RPMI7951 (cell line): ENCODE data around the gene ST3GAL6. TPM values are rescaled to one million over a fixed set of nuclear protein-coding genes. Genes with fewer than 3 reads are reported as not detected.
"Not testable (repeated sequence)": the region's sequence is repeated elsewhere in the genome, so short reads cannot be mapped to it uniquely, and the experiment has no call there.

Experiments used
- DNase-seq: peaks from one replicate; pipeline ENCODE4 v3.0.0-alpha.2; 2012; ENCODE audit warnings: low read depth
- total RNA-seq: library from RNA; depleted of rRNA; stranded (reverse); fragments of >200 nt; shearing (Covaris generic); gene quantifications from 2 replicates; pipeline ENCODE4 v1.2.3, GENCODE V29; 2014

The ST3GAL6 gene
- total RNA-seq, 1 experiment from 2014 or later = 10.5 TPM

DNA sequence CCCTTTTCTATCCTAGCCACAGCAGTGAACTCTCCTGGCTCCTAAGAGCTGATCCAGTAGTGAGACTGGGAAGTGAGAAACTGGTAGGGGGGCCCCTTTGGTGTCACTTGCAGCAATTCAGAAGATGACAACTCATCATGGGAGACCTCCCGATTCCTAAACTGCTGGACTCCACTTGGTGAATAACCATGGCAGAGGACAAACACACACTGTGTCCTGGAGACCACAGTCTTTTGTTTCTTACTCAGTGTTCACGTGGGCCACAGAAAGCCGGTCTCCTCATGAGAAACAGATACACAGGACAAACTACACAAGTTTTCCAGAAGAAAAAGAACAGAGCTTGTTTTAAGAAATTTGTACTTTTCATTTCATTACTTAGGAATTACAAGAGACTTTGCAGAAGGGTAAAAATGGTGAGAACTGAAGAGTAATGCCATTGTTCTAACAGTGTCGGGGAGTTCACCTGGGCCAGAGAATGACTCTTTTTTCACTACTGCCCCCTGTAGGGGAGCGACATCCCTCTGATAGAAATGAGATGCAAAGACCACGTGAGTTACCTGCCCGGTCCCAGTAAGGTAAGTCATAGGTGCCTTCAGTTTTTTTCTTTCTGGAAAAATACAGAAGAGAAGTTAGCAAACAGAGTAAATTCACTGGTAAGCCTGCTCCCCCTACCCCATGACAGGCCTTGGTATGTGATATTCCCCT lies 38.1 kb downstream of the ST3GAL6 start:
- no peak for DNase-seq

GRCh38 chr3:98805571-98805970 lies 42.4 kb downstream of the ST3GAL6 start:
- DNase-seq = no peak

DNA sequence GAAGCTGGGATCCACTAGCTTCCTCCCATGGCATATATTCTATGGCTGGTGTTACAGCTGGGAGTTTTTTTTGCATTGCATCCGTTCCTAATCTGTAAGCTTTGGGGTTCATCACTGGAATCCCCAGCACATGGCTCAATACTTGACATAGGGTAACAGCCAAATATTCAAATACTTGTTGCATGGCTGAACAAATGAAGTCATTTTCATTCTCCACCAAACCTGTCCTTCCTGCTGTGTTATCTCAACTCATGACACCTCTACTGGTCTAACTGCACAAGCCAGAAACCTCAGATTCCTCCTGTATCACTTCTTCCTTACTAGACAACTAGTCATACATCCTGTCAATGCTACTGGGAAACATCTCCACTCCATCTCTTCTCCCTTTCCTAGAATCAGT lies 43.4 kb downstream of the ST3GAL6 start:
- no peak for DNase-seq

DNA sequence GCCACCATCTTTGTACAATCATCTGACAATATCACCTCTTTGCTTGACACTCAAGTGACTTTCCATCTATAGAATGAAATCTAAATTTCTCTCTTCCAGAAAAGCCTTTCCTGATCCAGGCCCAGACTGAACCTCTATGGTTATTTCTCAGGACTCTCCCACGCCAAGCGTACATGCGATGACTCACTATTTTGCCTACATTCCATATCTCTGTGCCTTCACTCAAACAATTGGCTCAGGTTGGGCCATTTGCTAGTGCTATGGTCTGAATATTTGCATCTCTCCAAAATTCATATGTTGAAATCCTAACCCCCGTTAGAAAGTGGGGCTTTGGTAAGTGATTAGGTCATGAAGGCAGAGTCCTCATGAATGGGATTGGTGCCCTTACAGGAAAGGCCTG lies 43.9 kb downstream of the ST3GAL6 start:
- DNase-seq = peak; percentile 27

DNA sequence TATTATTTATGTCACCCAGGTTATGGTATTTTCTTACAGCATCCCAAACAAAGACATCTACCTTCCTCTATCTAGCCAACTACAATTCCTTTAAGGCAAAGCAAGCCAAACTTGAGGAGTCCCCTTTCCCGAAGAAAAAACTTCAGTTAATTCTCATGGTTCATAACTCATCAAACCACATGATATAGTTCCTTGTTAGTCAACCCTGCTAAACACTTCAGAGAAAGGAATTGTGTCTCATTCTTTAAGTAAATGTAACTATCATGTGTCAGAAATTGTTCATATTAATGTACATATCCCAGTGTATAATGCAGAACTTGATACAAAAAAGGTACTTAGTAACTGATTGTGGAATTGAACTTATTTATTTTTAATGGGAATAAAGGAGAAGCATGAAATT lies 44.4 kb downstream of the ST3GAL6 start:
- DNase-seq = no peak

DNA sequence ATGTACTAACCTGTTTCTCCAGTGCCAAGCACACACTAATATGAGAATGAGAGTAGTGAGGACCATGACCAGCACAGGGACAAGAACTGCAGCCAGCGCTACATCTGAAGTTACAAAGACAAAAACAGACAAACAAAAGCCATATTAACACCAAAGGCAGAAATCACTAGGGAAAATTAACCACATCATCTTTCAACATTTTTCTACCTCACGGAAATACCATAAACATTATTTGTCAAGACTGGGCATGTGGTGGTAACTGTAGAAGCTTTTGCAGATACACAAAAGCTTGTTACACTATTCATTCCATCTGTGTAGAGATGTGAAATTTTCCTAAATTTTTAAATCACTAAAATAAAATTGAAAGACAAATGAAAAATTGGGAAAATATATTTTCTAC lies 44.9 kb downstream of the ST3GAL6 start:
- DNase-seq = no peak

- no peak for DNase-seq
Observed at GRCh38 chr3:98809557-98809956, 46.4 kb downstream of the ST3GAL6 start.

DNA sequence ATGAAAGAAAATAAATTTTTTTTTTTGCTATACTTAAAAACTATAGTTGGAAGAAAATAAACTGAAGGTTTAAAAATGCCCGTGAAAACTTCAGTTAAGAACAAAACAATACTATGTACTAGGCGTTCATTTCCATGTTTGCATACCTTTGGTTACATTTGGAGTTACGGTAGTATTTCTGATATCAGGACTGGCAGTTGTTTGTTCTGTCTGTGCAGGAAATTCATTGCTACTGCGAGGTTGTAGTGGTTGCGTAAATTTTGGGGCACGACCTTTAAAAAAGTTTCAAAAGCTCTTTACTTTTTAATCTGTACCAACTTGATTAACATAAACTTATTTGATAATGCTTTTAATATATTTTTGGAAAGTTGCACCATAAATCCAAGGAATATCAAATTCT lies 47.9 kb downstream of the ST3GAL6 start:
- no peak for DNase-seq

GRCh38 chr3:98812851-98813374 lies 49.8 kb downstream of the ST3GAL6 start:
- peak; percentile 46 for DNase-seq

DNA sequence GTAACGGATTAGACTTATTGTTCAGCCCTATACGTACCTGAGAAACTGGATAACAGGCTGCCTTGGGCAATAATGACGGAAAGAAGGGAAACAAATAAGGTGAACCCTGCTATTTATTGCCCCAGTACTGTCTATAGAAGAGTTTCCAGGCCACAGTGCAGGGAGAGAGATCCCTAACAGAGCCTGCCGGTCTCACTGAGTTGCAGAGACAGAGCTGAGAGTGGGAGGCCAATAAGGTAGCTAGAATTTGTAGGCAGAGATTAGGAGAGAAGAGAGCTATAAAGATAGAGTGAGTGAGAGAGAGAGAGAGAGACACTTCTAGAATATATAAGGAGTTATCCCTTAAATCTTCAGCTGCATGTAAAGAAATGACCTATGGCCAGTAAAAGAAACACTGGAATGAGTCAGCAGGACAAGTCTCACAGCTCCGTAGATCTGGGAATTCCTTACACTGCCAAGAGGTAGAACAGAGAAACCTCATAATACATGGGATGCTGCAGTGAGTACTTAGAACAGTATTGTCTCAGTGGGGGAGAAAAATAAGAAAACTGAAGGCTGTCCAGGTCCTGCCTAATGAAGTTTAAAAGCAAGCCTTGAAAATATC lies 51.8 kb downstream of the ST3GAL6 start:
- peak; percentile 64 for DNase-seq

DNA sequence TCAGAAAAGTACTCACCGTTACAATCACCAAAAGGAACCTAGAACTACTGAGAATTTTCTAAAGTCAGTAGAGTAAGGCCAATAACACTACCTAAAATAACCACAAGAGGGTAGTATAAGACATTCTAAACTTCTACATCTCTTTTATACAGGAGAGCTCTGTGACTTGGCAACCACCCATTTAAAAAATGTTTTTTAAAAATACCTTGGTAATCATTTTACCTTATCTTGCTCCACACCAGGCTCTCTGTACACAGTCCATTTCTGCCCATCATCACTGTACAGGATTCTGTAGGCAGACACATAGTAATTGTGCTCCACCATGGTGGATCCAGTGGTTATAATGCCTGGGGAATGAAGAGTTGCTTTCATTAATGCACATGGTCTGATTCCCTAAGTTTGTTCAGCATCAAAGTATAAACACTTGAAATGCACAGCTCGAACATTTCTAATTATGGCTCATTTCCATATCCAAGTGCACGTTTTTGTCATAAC lies 54.5 kb downstream of the ST3GAL6 start:
- peak; percentile 66 for DNase-seq

GRCh38 chr3:98821063-98821462 lies 57.9 kb downstream of the ST3GAL6 start:
- no peak for DNase-seq

DNA sequence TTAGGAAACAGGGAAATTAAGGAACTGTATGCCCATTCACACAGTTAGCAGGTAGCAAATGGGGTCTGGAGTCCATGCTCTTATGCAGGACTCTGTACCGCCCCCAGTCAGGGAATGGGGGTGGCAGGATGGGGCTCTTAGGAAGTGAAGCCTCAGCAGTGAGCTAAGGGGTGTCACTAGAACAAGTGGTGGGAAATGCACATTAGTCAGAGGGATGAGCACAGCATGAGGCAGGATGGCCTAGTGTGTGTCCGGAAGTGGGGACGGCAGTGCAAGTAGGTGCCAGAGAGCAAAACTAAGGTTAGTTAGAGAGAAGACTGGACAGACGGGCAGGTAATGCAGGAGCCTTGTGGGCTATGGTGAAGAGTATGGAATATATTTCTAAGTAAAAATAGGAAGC lies 60.7 kb downstream of the ST3GAL6 start:
- DNase-seq = peak; percentile 52

DNA sequence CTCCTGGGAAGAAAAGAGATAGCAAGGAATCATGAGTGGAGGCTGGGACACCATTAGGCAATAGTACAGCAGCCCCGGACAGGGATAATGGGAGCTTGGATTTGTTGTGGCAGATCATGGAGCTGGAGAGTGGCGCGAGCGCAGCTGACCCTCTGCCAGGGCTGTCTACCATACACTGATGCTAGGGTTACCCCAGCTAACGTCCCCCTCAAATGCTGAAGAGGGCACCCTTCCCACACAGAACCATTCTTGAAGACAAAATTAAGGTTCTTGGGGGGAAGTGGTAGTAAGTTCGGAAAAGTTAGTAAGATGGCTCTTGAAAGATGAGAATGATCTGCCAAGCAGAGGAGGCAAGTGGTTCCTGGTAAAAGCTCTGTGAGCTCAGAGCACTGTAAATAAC lies 61.1 kb downstream of the ST3GAL6 start:
- DNase-seq = peak; percentile 27

GRCh38 chr3:98826126-98826525 lies 63.0 kb downstream of the ST3GAL6 start:
- DNase-seq = no peak

- peak; percentile 45 for DNase-seq
Observed at GRCh38 chr3:98827221-98827920, 64.2 kb downstream of the ST3GAL6 start.

GRCh38 chr3:98829246-98829832 lies 66.2 kb downstream of the ST3GAL6 start:
- no peak for DNase-seq

DNA sequence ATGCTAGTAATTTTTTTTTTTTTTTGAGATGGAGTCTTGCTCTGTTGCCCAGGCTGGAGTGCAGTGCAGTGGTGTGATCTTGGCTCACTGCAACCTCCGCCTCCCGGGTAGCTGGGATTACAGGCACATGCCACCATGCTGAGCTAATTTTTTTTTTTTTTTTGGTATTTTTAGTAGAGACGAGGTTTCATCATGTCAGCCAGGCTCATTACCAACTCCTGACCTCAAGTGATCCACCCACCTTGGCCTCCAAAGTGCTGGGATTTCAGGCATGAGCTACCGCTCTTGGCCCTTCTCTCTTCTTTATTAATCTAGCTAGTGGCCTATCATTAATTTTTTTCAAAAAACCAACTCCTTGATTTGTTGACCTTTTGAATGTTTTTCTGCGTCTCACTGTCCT lies 67.9 kb downstream of the ST3GAL6 start:
- not testable (repeated sequence) for DNase-seq

- DNase-seq = no peak
Observed at GRCh38 chr3:98839846-98840245, 76.7 kb downstream of the ST3GAL6 start.

DNA sequence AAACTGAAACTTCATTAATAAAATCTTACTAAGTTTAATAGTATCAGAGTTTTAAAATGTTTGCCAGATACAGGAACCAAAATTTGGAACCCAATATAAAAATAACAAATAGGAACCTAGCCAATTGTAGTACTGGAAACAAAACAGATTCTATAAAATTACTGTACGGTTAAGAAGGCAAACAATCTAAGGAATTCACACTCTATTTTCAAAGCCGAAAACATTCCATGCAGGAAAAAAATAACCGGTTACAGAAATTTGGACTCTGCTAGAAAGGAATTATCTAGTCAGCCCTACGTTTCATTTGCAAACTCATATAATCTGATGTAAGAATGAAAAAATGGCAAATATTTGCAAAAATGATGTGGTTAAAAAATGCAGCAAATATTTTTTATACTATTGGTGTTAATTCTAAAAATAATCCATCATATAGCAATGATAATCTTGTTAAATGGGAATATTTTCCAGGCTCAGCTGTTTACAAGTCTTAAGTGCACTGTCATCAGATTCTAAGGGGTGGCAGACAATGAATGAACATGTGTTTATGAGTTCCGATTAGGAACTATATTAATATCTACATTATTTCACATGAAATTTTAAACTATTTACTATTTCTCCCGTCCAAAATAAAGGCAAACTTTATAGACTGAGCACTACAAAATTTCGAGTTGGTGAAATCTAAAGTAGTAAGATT lies 80.3 kb downstream of the ST3GAL6 start:
- DNase-seq = no peak
